Smooth muscle cell (in vitro differentiated cells): ENCODE measurements around the gene TBXAS1. TPM values are rescaled to one million over a fixed set of nuclear protein-coding genes. Genes with fewer than 3 reads are reported as not detected.

Experiments used
- DNase-seq: peaks from one replicate; lab custom pipeline; 2025; ENCODE audit not compliant: unreplicated experiment; lab: John Stamatoyannopoulos, UW
- H2AFZ ChIP-seq: fragments of 200-600 bp; sonication (generic); 2 replicates; pipeline ENCODE4 v1.6.0; 2016; ENCODE audit warnings: antibody characterized with exemption, low read depth, mild to moderate bottlenecking
- H3F3A ChIP-seq: fragments of 200-600 bp; sonication (generic); 2 replicates; pipeline ENCODE4 v1.6.0; 2017; ENCODE audit warnings: antibody characterized with exemption, low read depth
- H3K27ac ChIP-seq: fragments of 200-600 bp; sonication (generic); 2 replicates; pipeline ENCODE4 v1.5.1; 2016; ENCODE audit warnings: low read depth, mild to moderate bottlenecking
- H3K27me3 ChIP-seq: fragments of 200-600 bp; sonication (generic); 2 replicates; pipeline ENCODE4 v1.6.1; 2016; ENCODE audit warnings: low read depth, mild to moderate bottlenecking
- H3K36me3 ChIP-seq: fragments of 200-600 bp; sonication (generic); 2 replicates; pipeline ENCODE4 v1.5.1; 2016; ENCODE audit warnings: low read depth
- H3K4me1 ChIP-seq: fragments of 200-600 bp; sonication (generic); 2 replicates; pipeline ENCODE4 v1.5.1; 2016; ENCODE audit warnings: low read depth
- H3K4me2 ChIP-seq: fragments of 200-600 bp; sonication (generic); 2 replicates; pipeline ENCODE4 v1.6.0; 2016; ENCODE audit warnings: mild to moderate bottlenecking
- H3K4me3 ChIP-seq: fragments of 200-600 bp; sonication (generic); 2 replicates; pipeline ENCODE4 v1.5.1; 2016; ENCODE audit warnings: mild to moderate bottlenecking
- H3K79me2 ChIP-seq: fragments of 200-600 bp; sonication (generic); 2 replicates; pipeline ENCODE4 v1.6.0; 2016; ENCODE audit warnings: low read depth, mild to moderate bottlenecking
- H3K9ac ChIP-seq: fragments of 200-600 bp; sonication (generic); 2 replicates; pipeline ENCODE4 v1.6.0; 2016; ENCODE audit warnings: low read depth
- H3K9me3 ChIP-seq: fragments of 200-600 bp; sonication (generic); replicated peaks from 2 replicates; pipeline ENCODE4 v1.5.1; 2016; ENCODE audit warnings: low read depth
- H4K20me1 ChIP-seq: fragments of 200-600 bp; sonication (generic); 2 replicates; pipeline ENCODE4 v1.6.0; 2016; ENCODE audit warnings: low read depth
- CTCF ChIP-seq: fragments of 200-600 bp; sonication (generic); IDR thresholded peaks from 2 replicates; pipeline ENCODE4 v1.5.1; 2017; ENCODE audit warnings: borderline replicate concordance, mild to moderate bottlenecking, antibody characterized with exemption; ENCODE audit not compliant: insufficient read depth, poor library complexity, severe bottlenecking
- WGBS: methylation state at CpG from one replicate; pipeline ENCODE4 v1.1.7; 2016; ENCODE audit warnings: low lambda C conversion rate; 5-methylcytosine and 5-hydroxymethylcytosine counted together
- polyA plus RNA-seq: library from polyadenylated mRNA; unstranded; fragments of >200 nt; fragmentation: Nextera tagmentation; extraction: Ambion mirVana; gene quantifications from 2 replicates; pipeline ENCODE4 v1.2.1, GENCODE V29; 2016
- total RNA-seq: library from RNA; depleted of rRNA; stranded (reverse); fragments of >200 nt; gene quantifications from 2 replicates; pipeline ENCODE4 v1.2.3, GENCODE V29; 2014

The TBXAS1 gene
- total and polyA plus RNA-seq, 2 experiments from 2014 or later: 0.51 TPM; not detected in 1

- Histone ChIP-seq H3K4me2 (no peak overlapping the region), H3K9me3 (no peaks in the 10 kb centered on the region), H3K4me3 (no peak overlapping the region), H3F3A (no peaks in the 10 kb centered on the region), H3K27me3 (no peaks in the 10 kb centered on the region), H3K36me3 (no peaks in the 10 kb centered on the region), H4K20me1 (no peaks in the 10 kb centered on the region), H3K79me2 (no peaks in the 10 kb centered on the region), H3K4me1 (no peaks in the 10 kb centered on the region), H3K27ac (no peak overlapping the region), H2AFZ (no peak overlapping the region), H3K9ac (no peak overlapping the region)
- no peak for TF ChIP-seq CTCF
- 92% methylated on average over 9 of the region's 9 CpGs for WGBS
- no peak for DNase-seq
Measured at GRCh38 chr7:139874302-139874629, 45.2 kb downstream of the TBXAS1 start.

- H3K4me1 ChIP-seq: no peaks in the 10 kb centered on the region
- H3K36me3 ChIP-seq: no peaks in the 10 kb centered on the region
- no peak overlapping the region for H3K9ac ChIP-seq
- H3K9me3 ChIP-seq: no peaks in the 10 kb centered on the region
- TF ChIP-seq CTCF: no peak
- H4K20me1 ChIP-seq: no peaks in the 10 kb centered on the region
- DNase-seq: no peak
- H3F3A ChIP-seq: no peaks in the 10 kb centered on the region
- no peak overlapping the region for H3K4me3 ChIP-seq
- H2AFZ ChIP-seq: no peak overlapping the region
- H3K79me2 ChIP-seq: no peaks in the 10 kb centered on the region
- H3K4me2 ChIP-seq: no peak overlapping the region
- H3K27ac ChIP-seq: no peak overlapping the region
- no peaks in the 10 kb centered on the region for H3K27me3 ChIP-seq
- 89% methylated on average over 7 of the region's 7 CpGs for WGBS
Measured at GRCh38 chr7:139875821-139876241, 46.8 kb downstream of the TBXAS1 start.

GRCh38 chr7:139876622-139877283, 47.7 kb downstream of the TBXAS1 start:
- 95% methylated on average over 8 of the region's 8 CpGs for WGBS
- Histone ChIP-seq H3K9ac (no peak overlapping the region), H3K27me3 (no peaks in the 10 kb centered on the region), H3K9me3 (no peaks in the 10 kb centered on the region), H3K4me3 (no peak overlapping the region), H3K4me2 (no peak overlapping the region), H2AFZ (no peak overlapping the region), H3F3A (no peaks in the 10 kb centered on the region), H3K36me3 (no peaks in the 10 kb centered on the region), H3K27ac (no peak overlapping the region), H3K79me2 (no peaks in the 10 kb centered on the region), H4K20me1 (no peaks in the 10 kb centered on the region), H3K4me1 (no peaks in the 10 kb centered on the region)
- TF ChIP-seq CTCF: no peak
- DNase-seq: no peak

GRCh38 chr7:139883814-139884213, 54.8 kb downstream of the TBXAS1 start:
- DNase-seq: no peak

More at GRCh38 chr7:139883814-139884213, 54.8 kb downstream of the TBXAS1 start:
- H3K79me2 ChIP-seq: no peaks in the 10 kb centered on the region
- WGBS: 86% methylated on average over 3 of the region's 3 CpGs
- no peaks in the 10 kb centered on the region for H3K9me3 ChIP-seq
- no peak overlapping the region for H2AFZ ChIP-seq
- H3F3A ChIP-seq: no peaks in the 10 kb centered on the region
- no peaks in the 10 kb centered on the region for H4K20me1 ChIP-seq
- no peak overlapping the region for H3K4me2 ChIP-seq
- no peak overlapping the region for H3K4me3 ChIP-seq
- no peak overlapping the region for H3K27ac ChIP-seq
- H3K9ac ChIP-seq: no peak overlapping the region
- H3K27me3 ChIP-seq: no peaks in the 10 kb centered on the region
- H3K4me1 ChIP-seq: no peaks in the 10 kb centered on the region
- H3K36me3 ChIP-seq: no peaks in the 10 kb centered on the region
- TF ChIP-seq CTCF: no peak
